Esophagus muscularis mucosa (tissue), 3 donors: ENCODE data around the gene TTBK1.

Experiments
- POLR2A ChIP-seq: fragments of 450-650 bp; IDR thresholded peaks from one replicate; pipeline ENCODE4 v1.6.1; 2017; ENCODE audit warnings: antibody characterized with exemption, moderate library complexity, mild to moderate bottlenecking, low read depth
- TF ChIP-seq, protein P1 (sequence below), 3 experiments: fragments of 200-600 bp in 2 of 3; fragments of 450-650 bp in 1 of 3; sonication (generic) in 2 of 3; IDR thresholded peaks; one replicate each; pipeline ENCODE4 v1.5.1; 2017 to 2019; ENCODE audit warnings: antibody characterized with exemption in 3 of 3, mild to moderate bottlenecking in 2 of 3, moderate library complexity in 1 of 3

DNA sequence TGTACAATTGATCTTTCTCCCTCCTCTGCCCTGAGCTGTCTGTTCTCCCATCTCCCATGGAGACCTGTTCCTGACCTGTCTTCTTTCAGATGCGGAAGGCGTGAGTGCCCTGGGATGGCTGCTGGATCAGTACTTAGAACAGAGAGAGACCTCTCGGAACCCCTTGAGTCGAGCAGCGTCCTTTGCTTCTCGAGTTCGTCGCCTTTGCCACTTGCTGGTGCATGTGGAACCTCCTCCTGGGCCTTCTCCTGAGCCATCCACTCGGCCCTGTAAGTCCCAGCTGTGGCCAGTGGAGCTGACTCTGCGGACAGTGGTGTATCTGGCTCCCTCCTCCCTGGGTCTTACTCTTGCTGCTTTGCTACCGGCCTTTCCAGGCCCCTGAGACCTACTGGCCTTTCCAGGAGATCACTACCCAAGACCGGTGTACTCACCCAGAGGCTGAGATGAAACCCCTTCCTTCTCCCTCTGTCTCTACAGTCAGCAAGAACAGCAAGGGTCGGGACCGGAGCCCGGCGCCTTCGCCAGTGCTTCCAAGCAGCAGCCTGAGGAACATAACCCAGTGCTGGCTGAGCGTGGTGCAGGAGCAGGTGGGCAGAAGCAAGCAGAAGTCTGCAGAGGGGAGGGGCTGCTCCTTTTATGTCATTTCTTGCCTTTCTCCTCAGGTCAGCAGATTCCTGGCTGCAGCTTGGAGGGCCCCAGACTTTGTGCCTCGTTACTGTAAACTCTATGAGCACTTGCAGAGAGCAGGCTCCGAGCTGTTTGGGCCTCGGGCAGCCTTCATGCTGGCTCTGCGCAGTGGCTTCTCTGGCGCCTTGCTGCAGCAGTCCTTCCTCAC lies 38.8 kb upstream of the TTBK1 start:
- TF ChIP-seq, protein P1, sequence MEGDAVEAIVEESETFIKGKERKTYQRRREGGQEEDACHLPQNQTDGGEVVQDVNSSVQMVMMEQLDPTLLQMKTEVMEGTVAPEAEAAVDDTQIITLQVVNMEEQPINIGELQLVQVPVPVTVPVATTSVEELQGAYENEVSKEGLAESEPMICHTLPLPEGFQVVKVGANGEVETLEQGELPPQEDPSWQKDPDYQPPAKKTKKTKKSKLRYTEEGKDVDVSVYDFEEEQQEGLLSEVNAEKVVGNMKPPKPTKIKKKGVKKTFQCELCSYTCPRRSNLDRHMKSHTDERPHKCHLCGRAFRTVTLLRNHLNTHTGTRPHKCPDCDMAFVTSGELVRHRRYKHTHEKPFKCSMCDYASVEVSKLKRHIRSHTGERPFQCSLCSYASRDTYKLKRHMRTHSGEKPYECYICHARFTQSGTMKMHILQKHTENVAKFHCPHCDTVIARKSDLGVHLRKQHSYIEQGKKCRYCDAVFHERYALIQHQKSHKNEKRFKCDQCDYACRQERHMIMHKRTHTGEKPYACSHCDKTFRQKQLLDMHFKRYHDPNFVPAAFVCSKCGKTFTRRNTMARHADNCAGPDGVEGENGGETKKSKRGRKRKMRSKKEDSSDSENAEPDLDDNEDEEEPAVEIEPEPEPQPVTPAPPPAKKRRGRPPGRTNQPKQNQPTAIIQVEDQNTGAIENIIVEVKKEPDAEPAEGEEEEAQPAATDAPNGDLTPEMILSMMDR (IDR thresholded peaks at IDR 0.05): no peak
- TF ChIP-seq POLR2A: no peak
